Measurements from ENCODE around the gene SEC11C.
A peak's percentile ranks its signal among the peaks of the same experiment; 100 is the strongest.

Gene SEC11C

GRCh38 chr18:59144483-59144882 lies 4.8 kb downstream of the SEC11C start:
- DNase-seq (ENCODE audit: low spot score) = no peak

GRCh38 chr18:59145055-59145454 lies 5.4 kb downstream of the SEC11C start:
- no peak for DNase-seq (ENCODE audit: low spot score)

GRCh38 chr18:59148192-59148591 lies 8.5 kb downstream of the SEC11C start:
- no peak for DNase-seq (ENCODE audit: low spot score)

DNA sequence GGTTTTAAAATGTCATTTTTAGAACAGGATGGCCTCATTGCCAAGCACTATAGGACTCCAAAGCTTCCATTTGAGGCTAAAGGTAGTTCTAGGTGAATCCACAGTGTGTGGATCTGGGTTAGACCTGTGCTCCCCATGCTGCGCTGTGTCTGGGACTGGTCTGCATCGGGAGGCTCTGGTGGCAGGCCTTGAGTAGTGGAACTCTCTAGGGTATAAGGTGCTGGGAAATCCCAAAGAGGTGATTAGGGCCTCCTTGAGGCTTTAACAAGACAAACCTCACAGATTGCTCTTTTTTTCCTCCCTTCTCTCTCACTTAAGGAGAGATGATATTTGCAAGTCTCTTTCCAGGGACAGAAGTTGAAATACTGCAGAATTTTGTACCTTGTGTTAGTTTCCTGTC lies 9.3 kb downstream of the SEC11C start:
- no peak for DNase-seq (ENCODE audit: low spot score)

DNA sequence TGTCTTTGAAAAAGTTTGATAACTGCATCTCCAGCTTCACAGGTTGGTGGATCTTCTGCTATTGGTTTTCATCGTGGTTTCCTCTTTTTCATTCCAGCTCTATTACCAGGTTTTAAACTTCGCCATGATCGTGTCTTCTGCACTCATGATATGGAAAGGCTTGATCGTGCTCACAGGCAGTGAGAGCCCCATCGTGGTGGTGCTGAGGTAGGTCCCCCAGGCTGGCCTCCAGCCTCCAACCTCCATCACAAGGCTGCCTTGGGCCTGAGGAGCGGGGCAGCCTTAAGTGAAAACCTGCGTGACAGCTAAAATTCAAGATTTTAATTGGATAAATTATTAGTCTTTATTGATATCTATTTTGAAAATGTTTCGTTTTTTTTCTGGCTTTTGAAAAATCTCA lies 9.7 kb downstream of the SEC11C start:
- no peak for DNase-seq (ENCODE audit: low spot score)

- peak; percentile 33 for DNase-seq (ENCODE audit: low spot score)
Observed at GRCh38 chr18:59150236-59150635, 10.6 kb downstream of the SEC11C start.

GRCh38 chr18:59155153-59155552 lies 15.5 kb downstream of the SEC11C start:
- no peak for DNase-seq (ENCODE audit: low spot score)

GRCh38 chr18:59156316-59156715 lies 16.6 kb downstream of the SEC11C start:
- DNase-seq (ENCODE audit: low spot score) = no peak

DNA sequence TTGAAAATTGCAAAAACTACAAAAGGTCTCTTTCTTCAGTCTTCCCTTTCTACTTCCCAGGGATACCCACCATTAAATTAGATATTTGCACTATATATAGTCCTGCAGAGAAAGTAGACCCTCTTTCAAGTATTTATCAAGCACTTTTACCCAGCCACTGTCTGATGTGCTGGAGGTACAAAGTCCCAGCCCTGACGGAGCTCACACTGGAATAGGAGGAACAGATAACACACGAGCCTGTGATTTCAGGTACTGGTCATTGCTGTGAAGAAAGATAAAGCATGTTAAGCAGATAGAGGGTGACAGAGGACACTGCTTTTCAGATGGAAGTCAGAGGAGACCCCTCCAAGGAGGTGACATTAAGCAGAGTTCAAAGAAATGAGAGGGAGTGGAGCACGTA lies 19.6 kb downstream of the SEC11C start:
- DNase-seq (ENCODE audit: low spot score) = no peak

- no peak for DNase-seq (ENCODE audit: low spot score)
Observed at GRCh38 chr18:59159986-59160385, 20.3 kb downstream of the SEC11C start.

- no peak for DNase-seq (ENCODE audit: low spot score)
Observed at GRCh38 chr18:59172664-59173249, 33.1 kb downstream of the SEC11C start.

- DNase-seq (ENCODE audit: low spot score) = no peak
Observed at GRCh38 chr18:59177485-59177884, 37.8 kb downstream of the SEC11C start.

DNA sequence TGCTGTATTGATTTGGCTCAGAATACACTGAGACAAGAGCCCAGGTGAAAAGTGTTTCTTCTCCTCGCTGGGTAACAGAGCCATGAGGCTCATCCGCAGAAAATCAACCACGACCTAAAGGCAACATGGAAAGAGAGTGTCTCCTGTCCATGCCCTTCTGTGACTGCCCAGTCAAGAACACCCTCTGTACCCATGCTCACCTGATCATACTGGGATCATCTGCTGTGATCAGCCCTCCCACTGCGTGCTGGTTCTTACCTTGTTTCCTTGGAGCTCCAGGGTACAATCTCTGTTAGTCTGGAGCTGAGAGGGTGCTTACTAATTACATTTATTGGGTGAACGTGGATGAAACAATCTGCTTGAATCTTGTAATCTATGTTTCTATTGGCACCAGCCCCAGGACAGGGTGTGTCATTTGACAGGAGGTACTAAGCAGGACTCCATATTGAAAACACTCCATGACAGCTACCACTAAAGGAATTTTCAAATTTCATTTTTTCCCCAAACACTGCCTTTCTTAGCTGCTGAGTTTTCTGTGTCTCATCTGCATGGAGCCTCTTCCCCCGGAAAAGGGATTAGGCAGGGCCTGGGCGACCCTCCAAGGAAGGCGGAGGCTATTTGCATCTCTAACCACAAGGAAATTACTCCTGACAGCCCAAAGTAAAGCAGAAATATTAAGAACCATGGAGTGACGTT lies 40.6 kb downstream of the SEC11C start:
- no peak for DNase-seq (ENCODE audit: low spot score)

DNA sequence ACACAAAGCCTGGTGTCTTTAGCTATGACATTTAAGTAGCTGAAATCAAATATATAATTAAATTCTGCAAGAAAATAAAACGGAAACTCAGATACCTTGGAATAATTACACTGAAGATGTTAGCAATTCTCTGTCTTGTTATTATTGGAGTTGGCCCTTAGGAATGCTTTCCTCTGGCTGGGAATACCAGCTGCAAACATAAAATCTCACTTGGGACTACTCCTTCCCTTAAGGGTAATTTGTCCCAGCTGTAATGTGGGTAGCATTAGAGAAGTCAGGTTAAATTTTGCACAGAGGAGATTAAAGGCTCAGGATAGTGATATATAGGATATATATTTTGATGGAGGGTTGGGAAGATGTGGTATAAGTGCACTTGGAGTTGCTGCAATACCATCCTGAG lies 43.0 kb downstream of the SEC11C start:
- DNase-seq (ENCODE audit: low spot score) = no peak

DNA sequence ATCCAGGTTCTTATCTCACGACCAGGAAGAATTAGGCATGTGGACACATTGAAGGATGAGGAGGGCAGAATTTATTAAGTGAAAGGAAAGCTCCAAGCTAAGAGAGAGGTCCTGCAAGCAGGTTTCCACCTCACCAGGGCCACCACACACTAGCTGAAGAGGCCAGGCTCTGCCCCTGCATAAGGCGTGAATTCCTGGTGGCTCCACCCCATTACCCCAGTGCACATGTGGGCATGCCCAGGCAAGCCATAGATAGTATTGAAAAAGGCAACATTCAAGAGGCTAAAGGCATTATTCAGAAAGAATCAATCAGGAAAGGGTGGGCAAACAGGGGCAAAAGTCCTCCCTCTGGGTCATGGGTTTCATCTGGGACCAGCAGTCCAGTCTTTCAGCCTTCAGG lies 49.3 kb downstream of the SEC11C start:
- DNase-seq (ENCODE audit: low spot score) = no peak

- DNase-seq (ENCODE audit: low spot score) = no peak
Observed at GRCh38 chr18:59189746-59190145, 50.1 kb downstream of the SEC11C start.

- DNase-seq (ENCODE audit: low spot score) = no peak
Observed at GRCh38 chr18:59196161-59196725, 56.6 kb downstream of the SEC11C start.

- DNase-seq (ENCODE audit: low spot score) = no peak
Observed at GRCh38 chr18:59197636-59198035, 58.0 kb downstream of the SEC11C start.

GRCh38 chr18:59198215-59198614 lies 58.5 kb downstream of the SEC11C start:
- DNase-seq (ENCODE audit: low spot score) = no peak

DNA sequence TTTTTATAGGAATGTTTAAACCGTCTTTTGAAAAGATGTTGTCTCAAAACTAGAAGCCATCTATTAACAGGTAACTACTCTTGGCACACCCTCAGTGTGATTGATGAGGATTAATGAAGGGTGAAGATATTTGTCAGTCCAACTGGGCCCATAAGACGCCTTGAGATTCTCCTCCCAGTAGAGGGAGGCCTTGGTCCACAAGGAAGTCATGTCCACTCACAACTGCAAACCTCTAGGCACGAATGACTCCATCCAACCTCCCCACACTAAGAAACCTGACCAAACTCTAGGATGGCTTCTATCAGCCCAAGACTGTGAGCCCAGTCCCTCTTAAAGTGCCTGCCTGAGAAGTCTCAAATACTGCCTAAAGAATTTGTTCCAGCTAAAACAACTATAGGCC lies 61.1 kb downstream of the SEC11C start:
- DNase-seq (ENCODE audit: low spot score) = no peak

GRCh38 chr18:59202258-59202820 lies 62.7 kb downstream of the SEC11C start:
- DNase-seq (ENCODE audit: low spot score) = no peak

- DNase-seq (ENCODE audit: low spot score) = no peak
Observed at GRCh38 chr18:59207506-59207905, 67.8 kb downstream of the SEC11C start.
